Left lung (tissue), 10 donors: ENCODE measurements around the gene KIAA1549. TPM values are rescaled to one million over a fixed set of nuclear protein-coding genes. Genes with fewer than 3 reads are reported as not detected.

Source experiments
- ATAC-seq: fragments of 200-7000 bp; cut with Tn5 transposase; one replicate; pipeline ENCODE4 v1.9.1; 2020; ENCODE audit warnings: moderate library complexity
- DNase-seq, 4 donors: peaks; one replicate each; pipeline ENCODE4 v3.0.0-alpha.2; 2013 to 2020
- H3K27ac ChIP-seq, 2 donors: fragments of 200-600 bp; sonication (generic) in 1 of 2; one replicate each; pipeline versions ENCODE4 v1.5.0 to v1.8.0; 2020 to 2021
- H3K27me3 ChIP-seq, 2 donors: fragments of 200-600 bp; sonication (generic) in 1 of 2; one replicate each; pipeline versions ENCODE4 v1.5.0 to v1.8.0; 2020 to 2021
- H3K36me3 ChIP-seq, 2 donors: fragments of 200-600 bp; sonication (generic) in 1 of 2; one replicate each; pipeline versions ENCODE4 v1.5.0 to v1.8.0; 2020 to 2021
- H3K4me1 ChIP-seq, 2 donors: fragments of 200-600 bp; one replicate each; pipeline ENCODE4 v1.8.0; 2021
- H3K4me3 ChIP-seq, 2 donors: fragments of 200-600 bp; sonication (generic) in 1 of 2; one replicate each; pipeline versions ENCODE4 v1.5.0 to v1.8.0; 2020 to 2021; ENCODE audit warnings: mild to moderate bottlenecking in 1 of 2
- H3K9me3 ChIP-seq, 2 donors: fragments of 200-600 bp; sonication (generic) in 1 of 2; one replicate each; pipeline versions ENCODE4 v1.5.0 to v1.8.0; 2020 to 2021
- CTCF ChIP-seq, 2 donors: fragments of 200-600 bp; sonication (generic) in 1 of 2; IDR thresholded peaks; one replicate each; pipeline versions ENCODE4 v1.5.0 to v1.8.0; 2021; ENCODE audit warnings: antibody characterized with exemption in 2 of 2
- intact Hi-C, 2 donors: fragments of 100-400 bp; cut with DNase I; formaldehyde crosslinking; loops; one replicate each; pipeline versions ENCODE4 v1.11.2 to v1.14.2; 2022
- polyA plus RNA-seq, 6 donors: library from polyadenylated mRNA; unstranded; fragments of 120-200 nt; gene quantifications; one replicate each; pipeline ENCODE4 v1.2.1, GENCODE V29; 2013; ENCODE audit not compliant: insufficient read length in 6 of 6
- total RNA-seq, 2 donors: library from RNA; stranded (reverse); fragmentation: NEBNext Ultra II Directional; extraction: Animal tissue kit (Norgen Biotek cat#: 25700); gene quantifications; one replicate each; pipeline ENCODE4 v1.2.1, GENCODE V29; 2021
- donor health status: DM: no; HTN: yes; CAD: no.
- donor health status: DM: no; HTN: no; CAD: no.

The KIAA1549 gene
- total and polyA plus RNA-seq, 8 donors: 4.1 to 16.9 (median 14.9) TPM

GRCh38 chr7:138974675-138975292 is 6.4 kb downstream of the KIAA1549 start:
- no peak for TF ChIP-seq CTCF (IDR thresholded peaks at IDR 0.05)

GRCh38 chr7:138974103-138974502 is 7.1 kb downstream of the KIAA1549 start:
- ATAC-seq: no peak
- no peak for TF ChIP-seq CTCF (IDR thresholded peaks at IDR 0.05)
- no peak overlapping the region for H3K4me3 ChIP-seq
- no peaks in the 10 kb centered on the region for H3K36me3 ChIP-seq
- no peak overlapping the region for H3K27ac ChIP-seq
- no peaks in the 10 kb centered on the region for H3K4me1 ChIP-seq
- H3K9me3 ChIP-seq: no peaks in the 10 kb centered on the region
- no peak for DNase-seq
- intact Hi-C loops: no loop called here
- H3K27me3 ChIP-seq: peaks cover 0 to 5% of the 10 kb centered on the region in 2 donors

More at GRCh38 chr7:138974675-138975292, 6.4 kb downstream of the KIAA1549 start:
- ATAC-seq (no peak), DNase-seq (no peak)
- Histone ChIP-seq H3K27ac (no peak overlapping the region), H3K27me3 (peaks cover 0 to 12% of the 10 kb centered on the region in 2 donors), H3K4me1 (no peaks in the 10 kb centered on the region), H3K9me3 (no peaks in the 10 kb centered on the region), H3K4me3 (no peak overlapping the region), H3K36me3 (no peaks in the 10 kb centered on the region)
- intact Hi-C loops: no loop called here

- no peaks in the 10 kb centered on the region for H3K36me3 ChIP-seq
- TF ChIP-seq CTCF (IDR thresholded peaks at IDR 0.05): no peak
- no peaks in the 10 kb centered on the region for H3K4me1 ChIP-seq
- ATAC-seq (no peak), DNase-seq (peak in 1 of 4 donors; percentile 30)
- intact Hi-C loops: no loop called here
- no peaks in the 10 kb centered on the region for H3K9me3 ChIP-seq
- no peak overlapping the region for H3K27ac ChIP-seq
- no peaks in the 10 kb centered on the region for H3K27me3 ChIP-seq
- no peak overlapping the region for H3K4me3 ChIP-seq
These were observed 10.2 kb downstream of the KIAA1549 start for GRCh38 chr7:138970952-138971351.

- no peak for ATAC-seq
- intact Hi-C loops: no loop called here
These were observed 10.7 kb downstream of the KIAA1549 start for GRCh38 chr7:138970446-138970845.

GRCh38 chr7:138967159-138967558 is 14.0 kb downstream of the KIAA1549 start:
- ATAC-seq: no peak
- intact Hi-C loops: no loop called here
- H3K4me3 ChIP-seq: no peak overlapping the region
- H3K27me3 ChIP-seq: no peaks in the 10 kb centered on the region
- H3K4me1 ChIP-seq: peaks cover 0 to 5% of the 10 kb centered on the region in 2 donors
- no peaks in the 10 kb centered on the region for H3K36me3 ChIP-seq
- no peak overlapping the region for H3K27ac ChIP-seq
- TF ChIP-seq CTCF (IDR thresholded peaks at IDR 0.05): no peak
- no peak for DNase-seq
- H3K9me3 ChIP-seq: no peaks in the 10 kb centered on the region

More at GRCh38 chr7:138970446-138970845, 10.7 kb downstream of the KIAA1549 start:
- Histone ChIP-seq H3K4me3 (no peak overlapping the region), H3K9me3 (no peaks in the 10 kb centered on the region), H3K4me1 (no peaks in the 10 kb centered on the region), H3K27ac (no peak overlapping the region), H3K27me3 (no peaks in the 10 kb centered on the region), H3K36me3 (no peaks in the 10 kb centered on the region)
- no peak for DNase-seq
- TF ChIP-seq CTCF (IDR thresholded peaks at IDR 0.05): no peak
